GM21526 (cell line): ENCODE data around the gene ITPK1.

Source experiments
- ATAC-seq: cut with Tn5 transposase; IDR thresholded peaks from one replicate; pipeline ENCODE4 v1.9.1; 2021; ENCODE audit warnings: moderate library complexity; ENCODE audit not compliant: unreplicated experiment, low FRiP score

ITPK1 gene

GRCh38 chr14:93086441-93087055 lies 29.2 kb downstream of the ITPK1 start:
- no peak for ATAC-seq

- ATAC-seq = no peak
Observed at GRCh38 chr14:93085911-93086310, 29.8 kb downstream of the ITPK1 start.

- no peak for ATAC-seq
Observed at GRCh38 chr14:93084866-93085857, 30.6 kb downstream of the ITPK1 start.

- ATAC-seq = no peak
Observed at GRCh38 chr14:93084402-93084801, 31.3 kb downstream of the ITPK1 start.

GRCh38 chr14:93083917-93084316 lies 31.8 kb downstream of the ITPK1 start:
- ATAC-seq = no peak

- no peak for ATAC-seq
Observed at GRCh38 chr14:93082576-93083001, 33.1 kb downstream of the ITPK1 start.

GRCh38 chr14:93081876-93082570 lies 33.7 kb downstream of the ITPK1 start:
- ATAC-seq = no peak

GRCh38 chr14:93079865-93080403 lies 35.8 kb downstream of the ITPK1 start:
- ATAC-seq = no peak

- ATAC-seq = no peak
Observed at GRCh38 chr14:93079321-93079720, 36.4 kb downstream of the ITPK1 start.

- no peak for ATAC-seq
Observed at GRCh38 chr14:93078870-93079269, 36.9 kb downstream of the ITPK1 start.

- ATAC-seq = no peak
Observed at GRCh38 chr14:93076755-93077154, 39.0 kb downstream of the ITPK1 start.

- no peak for ATAC-seq
Observed at GRCh38 chr14:93075891-93076290, 39.8 kb downstream of the ITPK1 start.

GRCh38 chr14:93073910-93074769 lies 41.6 kb downstream of the ITPK1 start:
- ATAC-seq = no peak

- no peak for ATAC-seq
Observed at GRCh38 chr14:93073358-93073707, 42.4 kb downstream of the ITPK1 start.

- no peak for ATAC-seq
Observed at GRCh38 chr14:93072659-93073357, 42.9 kb downstream of the ITPK1 start.

GRCh38 chr14:93068711-93069110 lies 47.0 kb downstream of the ITPK1 start:
- no peak for ATAC-seq

- no peak for ATAC-seq
Observed at GRCh38 chr14:93067088-93067487, 48.6 kb downstream of the ITPK1 start.

- no peak for ATAC-seq
Observed at GRCh38 chr14:93065272-93065730, 50.4 kb downstream of the ITPK1 start.
